ENCODE data around the gene COPS9. TPM values are rescaled to one million over a fixed set of nuclear protein-coding genes. Genes with fewer than 3 reads are reported as not detected.

Gene COPS9
- total and polyA plus RNA-seq, 7 donors: 235 to 458 (median 327) TPM

DNA sequence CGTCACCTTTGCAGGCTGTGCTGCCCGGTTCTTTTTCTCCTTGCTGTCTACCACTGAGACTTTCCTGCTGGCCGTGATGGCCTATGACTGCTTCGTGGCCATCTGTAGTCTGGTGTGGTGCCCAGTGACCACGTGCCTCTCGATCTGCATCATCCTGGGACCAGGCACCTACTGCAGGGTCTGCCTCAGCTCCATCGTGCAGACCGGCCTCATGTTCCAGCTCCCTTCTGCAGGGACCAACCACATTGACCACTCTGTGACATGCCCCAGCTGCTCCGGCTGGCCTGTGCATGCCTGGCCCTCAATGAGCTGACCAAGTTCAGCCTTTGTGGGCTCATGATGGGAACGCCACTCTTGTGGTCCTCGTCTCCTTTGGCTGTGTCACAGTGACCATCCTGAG, 26.7 kb downstream of the COPS9 start:
- 71 to 83% methylated on average over 11 of the region's 11 CpGs for WGBS, 2 donors
- no peak for DNase-seq
- Histone ChIP-seq H3K27ac (no peak overlapping the region), H3K9me3 (no peaks in the 10 kb centered on the region), H3K4me1 (no peaks in the 10 kb centered on the region), H3K36me3 (no peaks in the 10 kb centered on the region), H3K4me3 (no peak overlapping the region), H3K27me3 (peaks cover 0 to 20% (median 4%) of the 10 kb centered on the region in 3 donors)
- TF ChIP-seq POLR2A (IDR thresholded peaks at IDR 0.05) (no peak), POLR2AphosphoS5 (IDR thresholded peaks at IDR 0.05) (no peak), EP300 (IDR thresholded peaks at IDR 0.05) (no peak)
- TF ChIP-seq, protein P1, sequence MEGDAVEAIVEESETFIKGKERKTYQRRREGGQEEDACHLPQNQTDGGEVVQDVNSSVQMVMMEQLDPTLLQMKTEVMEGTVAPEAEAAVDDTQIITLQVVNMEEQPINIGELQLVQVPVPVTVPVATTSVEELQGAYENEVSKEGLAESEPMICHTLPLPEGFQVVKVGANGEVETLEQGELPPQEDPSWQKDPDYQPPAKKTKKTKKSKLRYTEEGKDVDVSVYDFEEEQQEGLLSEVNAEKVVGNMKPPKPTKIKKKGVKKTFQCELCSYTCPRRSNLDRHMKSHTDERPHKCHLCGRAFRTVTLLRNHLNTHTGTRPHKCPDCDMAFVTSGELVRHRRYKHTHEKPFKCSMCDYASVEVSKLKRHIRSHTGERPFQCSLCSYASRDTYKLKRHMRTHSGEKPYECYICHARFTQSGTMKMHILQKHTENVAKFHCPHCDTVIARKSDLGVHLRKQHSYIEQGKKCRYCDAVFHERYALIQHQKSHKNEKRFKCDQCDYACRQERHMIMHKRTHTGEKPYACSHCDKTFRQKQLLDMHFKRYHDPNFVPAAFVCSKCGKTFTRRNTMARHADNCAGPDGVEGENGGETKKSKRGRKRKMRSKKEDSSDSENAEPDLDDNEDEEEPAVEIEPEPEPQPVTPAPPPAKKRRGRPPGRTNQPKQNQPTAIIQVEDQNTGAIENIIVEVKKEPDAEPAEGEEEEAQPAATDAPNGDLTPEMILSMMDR (IDR thresholded peaks at IDR 0.05): no peak
- intact Hi-C loops (cut with DNase I): no loop called here

DNA sequence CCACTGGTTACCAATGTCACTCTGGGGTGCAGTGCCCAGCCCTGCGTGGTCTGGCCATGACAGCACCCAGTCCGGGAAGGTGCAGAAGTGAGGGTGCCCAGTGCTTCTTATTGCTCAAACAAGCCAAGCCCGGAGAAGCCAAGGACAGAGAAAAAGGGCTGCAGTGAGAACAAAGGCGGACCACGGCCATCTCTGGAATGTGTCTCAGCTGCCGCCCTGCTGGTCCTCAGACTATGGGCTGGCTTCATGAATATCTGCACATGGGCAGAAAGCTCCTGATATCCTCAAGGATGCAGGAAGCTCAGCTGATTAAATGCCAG, 28.7 kb downstream of the COPS9 start:
- H3K36me3 ChIP-seq: no peaks in the 10 kb centered on the region
- intact Hi-C loops (cut with DNase I): no loop called here
- whole genome bisulfite sequencing, 2 donors: 64 to 75% methylated on average over 6 of the region's 6 CpGs
- no peak for DNase-seq
- no peaks in the 10 kb centered on the region for H3K9me3 ChIP-seq
- no peak overlapping the region for H3K4me3 ChIP-seq
- no peak for TF ChIP-seq POLR2AphosphoS5 (IDR thresholded peaks at IDR 0.05)
- no peak for TF ChIP-seq POLR2A (IDR thresholded peaks at IDR 0.05)
- H3K27ac ChIP-seq: no peak overlapping the region
- peaks cover 0 to 11% (median 4%) of the 10 kb centered on the region in 3 donors for H3K27me3 ChIP-seq
- no peaks in the 10 kb centered on the region for H3K4me1 ChIP-seq

DNA sequence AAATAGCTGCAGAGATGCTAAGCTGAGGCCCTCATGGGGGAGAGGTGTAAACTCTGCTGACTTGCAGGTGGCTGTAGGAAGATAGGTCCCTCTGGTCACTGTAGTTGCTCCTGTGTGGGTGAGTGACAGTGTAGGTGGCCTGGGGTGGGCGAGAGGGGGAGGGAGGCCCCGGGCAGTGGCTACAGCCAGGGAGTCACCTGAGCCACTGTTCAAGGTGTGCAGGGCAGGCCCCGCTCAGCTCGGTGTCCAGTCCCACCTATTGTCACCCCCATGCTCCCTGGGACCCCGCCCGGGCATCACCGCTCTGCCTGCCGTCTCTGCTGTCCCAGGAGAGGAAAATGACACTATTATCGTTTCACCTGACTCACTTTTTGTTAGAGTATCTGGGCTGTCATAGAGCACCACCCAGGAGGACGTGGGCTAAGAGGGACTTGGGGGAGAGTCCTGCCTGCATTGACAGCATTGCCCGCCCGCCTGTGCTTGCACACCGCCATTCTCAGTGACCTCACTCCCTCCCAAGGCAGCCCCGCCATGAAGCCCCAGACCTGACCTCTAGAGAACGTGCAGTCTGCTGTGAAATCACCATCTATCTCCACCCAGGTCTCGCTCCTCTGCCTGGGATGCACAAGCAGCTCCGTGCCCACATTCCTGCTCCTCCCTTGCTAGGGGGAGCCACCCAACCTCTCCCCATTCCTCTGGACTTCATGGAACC, 29.2 kb downstream of the COPS9 start:
- Histone ChIP-seq H3K36me3 (no peaks in the 10 kb centered on the region), H3K9me3 (no peaks in the 10 kb centered on the region), H3K4me1 (no peaks in the 10 kb centered on the region), H3K27me3 (peaks cover 0 to 11% (median 4%) of the 10 kb centered on the region in 3 donors), H3K27ac (no peak overlapping the region), H3K4me3 (no peak overlapping the region)
- no peak for DNase-seq
- WGBS, 2 donors: 69 to 76% methylated on average over 17 of the region's 17 CpGs
- TF ChIP-seq POLR2A (IDR thresholded peaks at IDR 0.05) (no peak), EP300 (IDR thresholded peaks at IDR 0.05) (no peak), POLR2AphosphoS5 (IDR thresholded peaks at IDR 0.05) (no peak)
- TF ChIP-seq, protein P1 (IDR thresholded peaks at IDR 0.05): no peak
- intact Hi-C loops (cut with DNase I): no loop called here

DNA sequence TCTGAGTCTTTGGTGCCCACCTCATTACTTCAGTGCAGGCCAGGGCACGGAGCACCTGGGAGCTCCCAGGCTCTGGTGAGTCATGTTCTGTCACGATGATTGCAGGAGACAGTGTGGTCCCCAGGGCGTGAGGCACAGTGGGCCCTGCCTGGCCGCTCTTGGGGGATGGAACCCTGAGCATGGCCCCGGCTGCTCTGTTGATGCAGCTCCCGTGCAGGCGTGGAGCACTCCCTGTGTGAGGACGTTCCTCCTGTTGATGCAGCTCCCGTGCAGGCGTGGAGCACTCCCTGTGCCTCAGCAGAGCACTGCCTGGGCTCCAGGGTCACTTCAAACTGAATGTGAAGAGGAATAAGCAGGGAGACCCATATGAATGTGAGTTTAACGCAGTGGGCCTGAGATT, 30.1 kb downstream of the COPS9 start:
- H3K27ac ChIP-seq: no peak overlapping the region
- H3K4me3 ChIP-seq: no peak overlapping the region
- 69 to 70% methylated on average over 11 of the region's 11 CpGs for WGBS, 2 donors
- H3K9me3 ChIP-seq: no peaks in the 10 kb centered on the region
- peaks cover 0 to 10% (median 4%) of the 10 kb centered on the region in 3 donors for H3K27me3 ChIP-seq
- intact Hi-C loops (cut with DNase I): no loop called here
- no peaks in the 10 kb centered on the region for H3K4me1 ChIP-seq
- no peak for TF ChIP-seq EP300 (IDR thresholded peaks at IDR 0.05)
- TF ChIP-seq, protein P1 (IDR thresholded peaks at IDR 0.05): no peak
- TF ChIP-seq POLR2AphosphoS5 (IDR thresholded peaks at IDR 0.05): no peak
- no peak for TF ChIP-seq POLR2A (IDR thresholded peaks at IDR 0.05)
- no peaks in the 10 kb centered on the region for H3K36me3 ChIP-seq
- DNase-seq: no peak

DNA sequence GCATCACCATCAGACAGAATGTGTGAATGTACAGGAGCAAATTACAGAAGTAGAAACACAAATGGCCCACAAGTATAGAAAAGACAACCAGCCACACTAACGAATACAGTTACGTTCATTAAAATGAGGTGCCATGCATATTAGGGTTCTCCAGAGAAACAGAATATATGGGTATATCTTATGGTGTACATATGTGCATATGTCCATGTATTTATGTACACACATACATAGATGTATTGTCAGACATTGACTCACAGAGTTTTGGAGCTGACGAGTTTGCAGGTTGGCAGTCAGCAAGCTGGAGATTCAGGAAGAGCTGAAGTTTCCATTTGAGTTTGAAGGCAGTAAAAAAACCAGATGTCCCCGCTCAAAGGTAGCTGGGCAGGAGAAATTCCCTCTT, 33.0 kb downstream of the COPS9 start:
- no peak for DNase-seq
- Histone ChIP-seq H3K4me1 (no peaks in the 10 kb centered on the region), H3K36me3 (no peaks in the 10 kb centered on the region), H3K9me3 (peaks cover 0 to 1% (median 0%) of the 10 kb centered on the region in 4 donors), H3K4me3 (no peak overlapping the region), H3K27ac (no peak overlapping the region), H3K27me3 (peaks cover 0 to 19% (median 4%) of the 10 kb centered on the region in 3 donors)
- TF ChIP-seq POLR2AphosphoS5 (IDR thresholded peaks at IDR 0.05) (no peak), EP300 (IDR thresholded peaks at IDR 0.05) (no peak), POLR2A (IDR thresholded peaks at IDR 0.05) (no peak)
- TF ChIP-seq, protein P1 (IDR thresholded peaks at IDR 0.05): no peak
- intact Hi-C loops (cut with DNase I): no loop called here
- WGBS, 2 donors: 72 to 83% methylated on average over 4 of the region's 4 CpGs

Data from sigmoid colon (tissue), 7 donors.